Non-pigmented ciliary epithelial cell (primary cell): ENCODE measurements around the gene ADARB1.

Experiments used
- DNase-seq: peaks from one replicate; pipeline ENCODE4 v3.0.0-alpha.2; 2010; ENCODE audit warnings: low read depth

ADARB1 gene

DNA sequence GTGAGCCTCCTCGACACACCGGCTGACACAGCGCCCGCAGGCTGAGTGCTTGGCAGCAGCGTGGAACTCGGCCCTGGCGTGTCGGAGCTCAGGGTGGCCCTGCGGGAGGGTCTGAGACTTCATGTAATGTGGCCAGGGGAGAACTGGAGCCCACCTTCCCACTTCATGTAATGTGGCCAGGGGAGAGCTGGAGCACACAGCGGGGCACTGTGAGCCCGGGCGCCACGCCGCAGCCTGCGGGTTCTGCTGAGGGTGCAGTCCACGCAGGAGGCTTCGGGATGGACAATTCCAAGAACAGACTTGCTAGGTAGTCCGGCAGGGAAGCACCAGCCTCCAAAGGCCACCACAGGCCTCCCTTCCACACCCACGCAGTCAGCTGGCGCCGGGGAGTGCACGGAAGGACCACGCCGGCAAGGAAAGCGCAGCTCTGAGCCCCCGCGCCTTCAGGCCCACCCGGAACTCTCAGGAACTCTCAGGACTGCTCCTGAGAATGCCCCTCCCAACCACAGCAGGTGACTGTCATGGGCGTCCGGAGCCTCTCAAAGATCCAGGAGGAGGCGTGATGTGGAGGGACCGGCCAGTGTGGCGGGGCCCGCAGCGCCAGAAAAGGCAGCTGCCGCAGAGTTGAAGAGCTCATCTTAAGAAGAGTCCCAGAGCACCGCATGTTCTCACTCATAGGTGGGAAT is 19.3 kb upstream of the ADARB1 start:
- no peak for DNase-seq

DNA sequence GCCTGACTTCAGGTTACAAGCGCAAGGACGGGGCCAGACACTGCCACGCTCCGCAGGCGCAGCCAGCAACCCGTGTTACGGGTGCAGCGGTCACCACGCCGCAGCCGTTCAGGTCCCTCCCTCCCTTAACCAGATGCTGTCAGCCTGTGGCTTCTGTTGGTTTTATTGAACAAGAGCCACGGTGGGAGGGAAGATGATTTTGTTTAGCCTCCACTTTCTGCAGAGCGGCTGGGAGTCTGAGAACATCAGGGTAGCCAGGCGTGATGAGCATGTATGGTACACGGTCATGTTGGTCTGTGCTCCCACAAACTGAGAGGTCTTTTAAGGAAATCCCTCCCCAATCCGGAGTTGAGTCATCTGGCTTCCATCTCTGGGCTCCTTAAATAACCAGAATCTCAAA is 18.5 kb upstream of the ADARB1 start:
- DNase-seq: peak; percentile 30

DNA sequence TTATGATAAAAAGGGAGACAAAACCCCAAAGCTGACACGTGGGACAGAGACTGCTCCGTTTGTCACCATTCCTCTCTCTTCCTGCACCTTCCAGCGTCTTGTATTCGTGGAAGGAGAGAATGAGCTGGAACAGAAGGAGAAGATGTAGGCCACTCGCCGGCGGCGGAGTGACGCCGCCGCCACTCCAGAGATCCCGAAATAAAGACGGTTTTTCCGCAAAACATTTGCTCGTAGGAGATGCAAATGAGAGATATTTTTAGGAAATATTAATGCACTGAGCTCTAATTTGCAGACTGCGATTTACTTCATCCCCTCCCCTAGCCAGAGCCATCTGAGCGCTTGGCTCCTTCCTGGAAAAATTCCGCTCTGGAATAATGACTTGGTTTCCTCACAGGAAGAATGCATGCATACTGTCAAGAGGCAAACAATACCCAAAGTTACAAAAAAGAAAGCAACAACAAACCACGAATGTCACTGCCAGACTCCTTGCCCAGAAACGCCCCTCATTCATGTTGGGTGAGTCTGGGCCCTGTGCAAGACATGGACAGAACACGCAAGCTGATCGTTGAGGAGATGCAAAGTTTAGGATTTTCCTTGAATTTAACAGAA is 18.0 kb upstream of the ADARB1 start:
- no peak for DNase-seq

DNA sequence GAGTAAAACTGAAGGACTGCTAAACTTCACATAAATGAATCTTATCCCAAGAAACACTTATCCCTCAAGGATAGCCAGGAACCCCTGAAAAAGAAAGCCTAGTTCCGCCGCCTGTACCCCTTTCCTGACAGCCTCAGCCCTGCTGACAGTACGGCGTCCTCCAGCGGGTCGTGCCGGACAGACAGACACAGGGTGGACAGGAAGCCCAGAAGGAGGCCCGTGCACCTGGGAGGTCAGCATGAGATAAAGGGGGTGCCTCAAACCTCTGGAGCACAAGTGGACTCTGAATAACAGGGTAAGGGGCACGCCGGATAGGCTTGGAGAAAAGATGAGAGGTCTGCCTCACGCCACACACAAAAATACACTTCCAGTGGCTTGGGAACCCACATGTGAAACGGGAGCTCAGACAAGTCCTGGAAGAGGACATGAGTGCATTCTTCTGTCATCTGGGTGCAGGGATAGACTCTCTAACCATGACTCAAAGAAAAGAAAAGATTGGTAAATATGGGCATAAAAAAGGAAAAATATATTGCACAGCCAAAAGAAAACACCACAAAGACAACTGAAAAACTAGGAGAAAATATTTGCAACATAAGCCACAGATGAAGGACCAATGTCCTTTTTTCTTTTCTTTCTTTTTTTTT is 17.3 kb upstream of the ADARB1 start:
- no peak for DNase-seq

DNA sequence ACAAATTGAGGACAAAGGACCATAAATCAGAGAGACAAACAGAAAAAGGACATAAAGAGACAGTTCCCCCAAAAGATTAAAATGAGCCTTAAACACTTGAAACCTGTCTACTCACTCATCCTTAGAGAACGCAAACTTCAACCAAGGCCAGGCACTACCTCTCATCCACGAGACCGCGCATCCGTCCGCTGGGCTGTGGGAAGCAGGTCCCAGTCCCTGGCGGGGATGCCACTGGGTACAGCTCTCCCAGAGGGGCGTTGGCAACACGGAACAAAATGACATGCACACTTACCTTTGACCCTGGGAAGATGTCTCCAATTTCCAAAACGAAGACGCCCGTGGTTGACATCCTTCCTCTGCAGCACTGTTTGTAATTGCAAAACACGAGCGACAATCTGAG is 16.5 kb upstream of the ADARB1 start:
- no peak for DNase-seq

DNA sequence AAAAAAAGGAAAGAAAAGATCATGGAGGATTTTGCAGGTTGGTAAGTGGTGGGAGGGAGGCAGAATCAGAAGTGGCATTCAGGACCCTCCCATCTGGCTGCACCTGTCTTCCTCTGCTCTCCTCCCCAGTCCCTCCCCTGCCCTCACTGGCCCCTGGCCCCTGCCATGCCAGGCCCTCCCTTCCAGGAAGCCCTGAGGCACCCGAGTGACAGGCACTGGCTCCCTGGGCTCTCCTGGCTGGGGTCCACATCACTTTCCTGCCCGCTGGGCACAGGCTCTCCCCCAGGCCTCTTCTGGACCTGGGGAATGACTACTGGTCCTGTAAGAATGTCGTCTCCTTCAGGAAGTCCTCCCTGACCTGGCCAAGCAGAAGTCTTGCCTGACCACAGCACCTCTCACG is 15.3 kb upstream of the ADARB1 start:
- no peak for DNase-seq

DNA sequence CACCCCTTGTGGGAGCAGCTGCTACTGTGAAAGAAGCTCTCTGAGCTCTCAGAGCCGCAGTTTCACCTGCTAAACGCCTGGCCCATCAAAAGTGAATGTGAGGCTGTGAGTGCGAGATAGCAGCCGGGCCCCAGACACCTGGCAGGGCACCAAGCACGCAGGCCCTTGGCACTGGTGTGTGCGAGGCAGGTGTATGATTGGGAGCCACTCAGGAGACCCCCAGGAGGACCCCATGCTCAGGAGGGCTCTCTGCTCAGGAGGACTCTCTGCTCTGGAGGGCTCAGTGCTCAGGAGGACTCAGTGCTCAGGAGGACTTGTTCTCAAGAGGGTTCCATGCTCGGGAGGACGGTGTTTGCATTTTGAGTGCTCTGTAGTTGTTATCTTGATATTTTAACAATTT is 14.3 kb upstream of the ADARB1 start:
- DNase-seq: no peak

DNA sequence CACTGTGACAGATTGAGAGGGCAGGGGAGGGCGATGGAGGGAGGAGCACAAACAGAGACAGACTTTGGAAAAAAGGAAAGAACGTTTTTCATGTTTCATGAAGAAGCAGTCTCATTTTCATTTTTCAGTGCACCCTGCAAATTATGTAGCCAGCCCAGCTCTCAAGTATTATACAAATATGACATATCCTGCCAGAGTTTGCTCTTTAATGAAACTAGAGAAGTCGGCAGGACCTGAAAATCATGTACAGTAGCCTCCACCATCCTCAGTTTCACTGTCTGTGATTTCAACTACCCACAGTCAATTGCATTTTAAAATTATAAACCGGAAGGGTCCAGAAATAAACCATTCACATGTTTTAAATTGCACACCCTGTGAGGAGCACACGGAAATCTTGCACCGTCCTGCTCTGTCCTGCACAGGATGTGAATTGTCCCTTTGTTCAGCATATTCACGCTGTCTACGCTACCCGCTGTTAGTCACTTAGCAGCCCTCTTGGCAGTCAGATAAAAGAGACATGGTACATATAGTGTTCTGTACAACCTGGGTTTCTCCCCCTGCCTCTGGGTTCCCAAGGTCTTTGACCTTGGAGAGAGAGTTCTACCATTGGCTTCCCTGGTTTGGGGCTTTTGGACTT is 13.6 kb upstream of the ADARB1 start:
- no peak for DNase-seq

DNA sequence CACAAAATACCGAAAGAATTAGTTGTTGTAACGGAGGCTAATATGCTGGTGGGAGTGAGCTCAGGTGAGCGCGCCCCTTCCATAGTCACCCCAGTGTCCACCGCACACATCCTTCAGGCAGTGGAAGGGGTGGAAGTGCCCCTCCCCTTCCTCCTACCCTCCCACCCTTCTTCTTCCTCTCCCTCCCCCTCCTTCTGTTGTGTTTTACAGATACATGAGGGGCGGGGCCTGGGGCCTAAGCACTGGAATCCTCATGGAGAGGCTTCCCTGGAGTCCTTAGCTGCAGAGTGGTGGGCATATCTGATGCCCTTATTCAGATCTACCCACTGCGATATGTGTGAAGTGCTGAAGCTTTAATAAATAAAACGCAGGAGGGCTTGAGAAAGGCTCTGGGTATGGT is 10.3 kb upstream of the ADARB1 start:
- no peak for DNase-seq

DNA sequence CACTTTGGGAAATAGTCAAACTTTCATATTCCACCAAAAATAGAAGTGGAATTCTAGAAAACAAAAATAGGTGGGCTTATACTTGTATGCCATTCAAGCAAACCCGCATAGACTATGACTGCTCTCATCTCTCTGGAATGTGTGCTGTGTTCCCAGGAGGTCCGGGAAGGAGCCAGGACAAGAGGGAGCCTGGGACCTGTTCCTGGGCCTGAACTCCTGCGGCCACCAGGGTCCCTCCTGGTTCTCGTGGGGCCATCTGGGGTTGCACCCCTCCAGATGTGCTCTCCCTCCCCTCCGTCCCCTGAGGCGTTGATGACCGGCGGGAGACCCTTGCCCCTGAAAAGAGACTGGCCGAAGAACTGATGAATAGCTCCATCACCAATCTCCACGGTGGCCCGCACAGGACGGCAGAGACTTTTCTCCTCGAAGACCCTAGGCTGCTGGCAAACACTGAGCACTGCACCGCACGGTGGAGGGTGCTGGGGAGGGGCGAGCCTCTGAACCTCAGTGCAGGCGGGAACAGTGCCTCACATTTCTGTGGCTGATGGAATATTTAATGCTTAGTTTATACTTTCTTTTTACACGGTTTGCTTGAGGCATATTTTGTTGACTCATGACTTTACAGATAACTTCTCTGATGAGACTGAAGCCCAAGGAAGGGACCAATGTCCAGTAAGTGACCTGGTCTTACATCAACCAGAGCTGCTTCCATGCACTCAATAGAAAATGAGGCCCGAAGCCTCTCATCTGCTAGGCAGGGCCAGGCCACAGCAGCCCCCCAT is 9.6 kb upstream of the ADARB1 start:
- no peak for DNase-seq

DNA sequence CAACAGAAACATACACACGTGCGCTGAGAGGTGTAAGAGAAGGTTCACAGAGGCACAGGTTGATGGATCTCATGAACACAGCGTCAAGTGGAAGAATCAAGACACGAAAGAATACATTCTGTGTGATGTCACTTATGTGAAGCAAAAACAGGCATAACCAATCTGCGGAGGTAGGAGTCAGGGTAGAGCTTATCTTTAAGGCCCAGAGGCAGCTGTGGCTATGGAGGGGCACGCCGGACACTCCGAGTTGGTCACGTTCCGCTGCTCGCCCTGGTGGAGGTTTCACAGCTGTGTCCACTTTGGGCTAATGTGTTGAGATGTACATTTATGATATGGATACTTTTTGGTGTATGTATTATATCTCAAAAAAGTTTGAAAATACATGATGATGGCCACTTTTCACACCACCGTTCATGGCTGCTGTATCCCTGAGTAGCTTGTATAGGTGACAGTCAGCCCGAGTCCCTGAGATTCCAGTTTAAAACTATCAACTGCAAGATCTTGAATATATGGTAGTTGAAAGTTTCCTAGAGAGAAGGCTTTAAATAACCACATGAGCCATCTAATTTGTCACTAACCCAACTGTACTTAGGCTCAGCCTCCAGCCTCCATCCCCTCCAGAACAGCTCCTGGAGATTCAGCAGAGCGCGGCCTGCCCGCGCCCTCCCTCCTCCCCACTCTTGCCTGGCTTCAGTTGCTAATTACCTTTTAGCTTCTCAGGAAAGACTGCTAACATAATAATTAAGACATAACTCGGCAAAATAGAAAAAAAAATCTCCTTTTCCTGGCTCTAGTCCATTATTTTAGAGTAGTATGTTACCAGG is 6.7 kb upstream of the ADARB1 start:
- DNase-seq: no peak

DNA sequence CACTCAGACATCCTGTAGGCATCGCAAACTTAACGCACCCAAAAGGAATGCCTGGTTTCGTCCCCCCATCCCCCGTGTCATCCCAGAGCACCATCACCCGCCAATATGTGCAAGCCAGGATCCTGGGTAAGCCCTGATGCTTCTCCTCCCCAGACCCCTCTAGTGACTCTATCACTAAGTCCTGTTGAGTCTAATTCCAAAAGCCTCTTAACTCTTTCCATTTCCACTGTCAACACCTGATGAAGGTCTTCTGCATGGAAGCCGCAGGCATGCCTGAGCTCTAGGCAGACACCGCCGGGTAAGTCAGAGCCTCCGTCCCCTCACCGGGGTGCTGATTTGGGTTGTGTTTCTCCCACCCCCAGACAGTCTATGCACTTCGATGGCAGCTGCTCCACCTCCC is 5.3 kb upstream of the ADARB1 start:
- DNase-seq: no peak

DNA sequence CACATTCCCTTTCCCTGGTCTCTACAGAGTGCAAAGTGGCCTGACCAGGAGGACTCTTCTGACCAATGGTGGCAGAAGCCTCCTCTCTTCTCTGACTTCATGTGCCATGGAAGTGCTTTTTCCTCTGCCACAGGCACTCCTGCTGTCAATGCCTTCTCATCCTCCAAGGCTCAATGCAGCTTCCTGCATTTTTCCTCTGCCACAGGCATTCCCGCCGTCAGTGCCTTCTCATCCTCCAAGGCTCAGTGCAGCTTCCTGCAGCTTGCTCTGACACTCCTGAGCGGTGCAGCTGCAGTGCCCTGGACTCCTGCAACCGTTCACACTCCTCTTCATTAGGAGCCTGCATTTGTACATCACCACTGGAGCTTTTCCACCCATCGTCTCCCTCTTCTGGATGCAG is 4.7 kb upstream of the ADARB1 start:
- no peak for DNase-seq

DNA sequence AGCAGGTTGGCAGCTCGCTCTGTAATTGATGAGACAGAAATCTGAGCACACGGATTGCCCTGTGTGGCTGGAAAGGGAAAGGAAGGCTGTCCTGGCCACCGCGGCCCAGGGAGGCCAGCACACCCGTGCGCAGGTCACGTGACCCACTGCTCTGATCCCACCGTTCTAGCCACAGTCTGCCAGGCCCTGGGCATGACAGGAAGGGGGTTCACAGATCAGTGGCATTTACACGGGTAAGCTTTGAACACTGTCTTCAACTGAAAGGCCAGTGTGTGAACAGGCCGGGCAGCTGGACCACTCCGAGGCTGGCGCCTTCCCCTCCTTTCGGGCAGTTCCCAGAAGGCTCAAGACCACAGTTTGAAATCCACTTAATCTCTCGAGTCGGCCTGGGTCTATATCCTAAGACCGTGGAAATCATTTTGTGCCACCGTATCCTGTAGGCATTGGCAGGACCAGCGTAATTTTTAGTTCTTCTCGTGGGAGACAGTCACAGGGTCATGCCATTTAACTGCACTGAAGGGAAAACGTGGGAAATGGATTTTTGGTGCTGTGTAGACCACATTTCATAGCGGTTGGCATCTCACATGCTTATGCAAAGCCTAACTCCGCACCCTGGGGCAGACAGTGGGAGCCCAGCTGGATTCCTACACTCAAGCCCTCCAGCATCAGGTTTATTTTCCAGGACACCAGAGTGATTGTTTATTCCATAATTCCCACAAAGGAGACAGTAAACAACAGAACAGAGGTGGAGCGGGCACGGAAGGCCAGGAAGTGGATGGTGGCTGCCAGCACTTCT is 3.1 kb upstream of the ADARB1 start:
- DNase-seq: no peak

DNA sequence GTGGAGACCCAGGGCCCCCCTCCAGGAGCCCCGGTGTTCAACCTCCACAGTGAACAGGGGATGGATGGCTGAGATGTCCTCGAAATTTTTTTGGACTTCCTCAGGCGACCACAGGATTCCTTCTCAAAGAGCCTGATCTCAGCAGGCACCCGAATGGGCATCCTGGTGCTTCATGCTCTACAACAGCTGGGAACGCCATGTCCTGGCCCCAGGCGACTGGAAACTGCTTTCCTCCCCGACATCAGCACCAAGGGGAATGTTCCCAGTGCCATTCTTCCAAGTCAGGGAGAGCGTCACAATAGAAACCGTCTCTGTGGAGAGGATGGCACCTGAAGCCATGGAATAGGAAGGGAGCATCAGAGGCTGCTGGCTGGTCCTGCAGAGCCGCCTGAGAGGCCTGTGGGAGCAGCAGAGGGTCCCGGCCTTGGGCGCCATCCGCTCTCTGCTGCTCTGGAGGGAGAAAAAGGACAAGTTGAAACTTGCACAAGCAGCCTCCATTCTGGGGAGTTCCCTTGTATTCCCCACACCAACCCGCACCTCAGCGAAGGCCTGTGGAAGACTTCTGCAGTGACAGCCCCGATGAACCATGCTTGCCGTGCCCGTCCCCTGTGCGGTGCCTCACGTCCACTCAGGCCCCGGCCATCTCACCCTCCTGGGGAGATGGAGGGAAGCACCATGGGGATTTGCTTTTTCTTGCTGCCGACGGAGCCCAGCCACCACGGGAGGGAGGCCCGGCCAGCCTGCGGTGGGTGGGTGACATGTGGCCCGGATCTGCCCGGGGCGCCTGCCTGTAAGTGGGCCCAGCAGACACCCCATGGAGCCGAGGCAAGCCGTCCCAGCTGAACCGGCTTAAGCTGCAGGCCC is 2.3 kb upstream of the ADARB1 start:
- DNase-seq: no peak

DNA sequence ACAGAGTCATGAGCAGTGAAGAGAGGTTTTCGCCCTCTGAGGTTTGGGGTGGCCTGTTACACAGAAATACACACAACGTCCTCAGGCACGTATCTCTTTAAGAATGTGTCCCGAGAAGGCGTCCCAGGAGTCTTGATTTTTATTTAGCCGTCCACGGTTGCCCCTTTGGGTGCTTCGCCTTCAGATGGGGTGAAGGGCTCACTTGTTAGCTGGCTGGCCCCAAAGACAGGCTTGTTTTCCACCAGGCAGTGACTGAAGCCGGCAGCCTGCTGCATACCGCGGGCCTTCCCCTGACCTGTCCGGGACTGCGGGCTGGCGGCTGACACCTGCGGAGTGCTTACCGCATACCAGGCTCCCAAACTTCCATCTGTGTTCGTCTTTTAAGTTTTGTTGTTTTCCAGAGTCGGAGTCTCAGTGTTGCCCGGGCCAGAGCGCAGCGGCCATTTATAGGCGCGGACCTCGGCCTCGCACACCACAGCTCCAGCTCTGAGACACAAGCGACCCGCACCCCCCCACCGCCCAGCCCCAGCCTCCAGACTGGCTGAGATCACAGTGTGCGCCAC is 1.6 kb upstream of the ADARB1 start:
- no peak for DNase-seq

DNA sequence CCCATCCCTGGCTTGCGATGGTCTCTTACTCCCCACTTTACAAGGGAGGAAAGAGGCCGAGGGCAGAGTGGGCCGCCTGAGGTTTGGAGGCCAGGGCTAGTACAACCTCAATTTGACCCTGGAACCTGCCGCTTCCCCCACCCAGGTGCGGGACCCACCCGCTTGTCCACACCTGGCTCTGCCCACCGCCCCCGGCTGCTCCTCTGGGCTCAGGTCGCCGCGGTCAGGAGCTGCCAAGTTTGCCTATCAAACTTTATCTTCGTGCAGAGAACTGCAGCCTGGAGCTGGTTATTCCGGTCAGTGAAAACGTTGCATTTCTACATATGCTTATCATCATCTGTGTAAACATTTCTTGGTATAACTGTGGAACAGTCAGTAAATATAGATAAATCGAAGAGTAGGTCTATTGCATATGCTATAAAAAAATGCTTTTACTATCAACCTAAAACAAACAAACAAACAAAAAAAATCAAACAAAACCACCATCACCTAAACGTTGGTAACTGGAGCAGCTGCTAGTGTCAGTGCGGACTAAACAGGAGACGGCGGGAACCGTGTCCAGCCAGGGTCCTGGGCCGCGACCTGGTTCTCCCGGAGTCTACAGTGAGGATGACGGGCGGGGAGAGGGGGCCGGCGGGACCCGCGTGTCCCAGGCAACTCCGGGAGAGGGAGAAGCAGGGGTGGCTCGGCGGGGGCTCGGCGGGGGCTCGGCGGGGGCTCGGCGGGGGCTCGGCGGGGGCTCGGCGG is 906 bp upstream of the ADARB1 start:
- no peak for DNase-seq

DNA sequence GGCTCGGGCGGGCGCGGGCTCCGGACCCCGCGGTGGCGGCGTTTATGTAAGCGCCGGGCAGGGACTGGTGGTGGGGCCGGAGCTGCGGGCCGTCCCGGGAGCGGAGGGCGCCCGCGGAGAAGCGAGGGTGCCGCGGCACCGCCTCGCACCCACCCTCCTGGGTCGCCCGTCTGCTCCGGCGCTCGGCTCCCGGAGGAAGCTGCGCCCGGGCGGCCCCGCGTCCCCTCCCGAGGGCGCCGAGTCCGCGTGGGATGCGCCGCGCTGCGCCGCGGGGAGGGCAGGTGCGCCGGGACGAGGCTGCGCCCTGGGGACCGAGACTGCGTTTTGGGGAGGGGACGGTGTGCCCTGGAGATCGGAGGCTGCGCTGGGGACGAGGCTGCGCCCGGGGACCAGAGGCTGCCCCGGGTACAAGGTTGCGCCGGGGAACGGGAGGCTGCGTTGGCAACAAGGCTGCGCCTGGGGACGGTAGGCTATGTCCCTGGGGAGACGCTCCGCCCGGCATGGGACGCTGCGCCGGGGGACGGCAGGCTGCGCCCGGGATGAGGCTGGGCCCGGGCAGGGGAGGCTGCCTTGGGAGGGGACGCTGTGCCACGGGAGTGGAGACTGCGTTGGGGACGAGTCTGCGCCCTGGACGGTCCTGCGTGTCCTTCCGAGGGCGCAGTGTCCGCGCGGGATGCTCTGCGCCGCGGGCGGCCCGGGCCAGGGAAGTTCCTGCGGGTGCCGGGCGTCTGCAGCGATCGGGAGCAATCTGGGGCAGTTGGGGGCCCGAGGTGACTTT is 627 bp downstream of the ADARB1 start:
- DNase-seq: no peak
